BE2C (cell line): ENCODE data around the gene TOX3.

ENCODE experiments used
- DNase-seq: peaks from one replicate; pipeline ENCODE4 v3.0.0-alpha.2; 2020
- H3K27me3 ChIP-seq: fragments of 250-450 bp; sonication (Bioruptor Pico); 2 replicates; pipeline ENCODE4 v1.5.1; 2020; ENCODE audit warnings: mild to moderate bottlenecking
- H3K36me3 ChIP-seq: fragments of 250-450 bp; sonication (Bioruptor Pico); 2 replicates; pipeline ENCODE4 v1.5.1; 2020; ENCODE audit warnings: mild to moderate bottlenecking
- H3K4me1 ChIP-seq: fragments of 250-450 bp; sonication (Bioruptor Pico); 2 replicates; pipeline ENCODE4 v1.5.1; 2020
- H3K4me3 ChIP-seq: 2 replicates; pipeline ENCODE4 v1.5.1; 2011; ENCODE audit warnings: low read depth, low read length
- H3K9me3 ChIP-seq: fragments of 250-450 bp; sonication (Bioruptor Pico); 2 replicates; pipeline ENCODE4 v1.5.1; 2020
- CTCF ChIP-seq: IDR thresholded peaks from 2 replicates; pipeline ENCODE4 v1.5.1; 2012; ENCODE audit warnings: mild to moderate bottlenecking, low read depth, low read length

The TOX3 gene

GRCh38 chr16:52568983-52569690, 22.2 kb upstream of the TOX3 start:
- Histone ChIP-seq H3K9me3 (no peaks in the 10 kb centered on the region), H3K27me3 (no peaks in the 10 kb centered on the region), H3K4me3 (no peak overlapping the region), H3K36me3 (no peaks in the 10 kb centered on the region), H3K4me1 (peaks cover 4% of the 10 kb centered on the region; the same call in 1 of the 2 replicates)
- DNase-seq, result no peak
- TF ChIP-seq CTCF, result no peak

GRCh38 chr16:52568495-52568894, 21.6 kb upstream of the TOX3 start:
- no peaks in the 10 kb centered on the region for H3K9me3 ChIP-seq
- no peaks in the 10 kb centered on the region for H3K27me3 ChIP-seq
- no peaks in the 10 kb centered on the region for H3K36me3 ChIP-seq
- DNase-seq, result no peak
- peaks cover 4% of the 10 kb centered on the region; the same call in 1 of the 2 replicates for H3K4me1 ChIP-seq
- TF ChIP-seq CTCF, result no peak
- no peak overlapping the region for H3K4me3 ChIP-seq

GRCh38 chr16:52567193-52567592, 20.2 kb upstream of the TOX3 start:
- no peaks in the 10 kb centered on the region for H3K9me3 ChIP-seq
- TF ChIP-seq CTCF, result no peak
- DNase-seq, result no peak
- H3K4me3 ChIP-seq, result no peak overlapping the region
- no peaks in the 10 kb centered on the region for H3K27me3 ChIP-seq
- H3K4me1 ChIP-seq, result peaks cover 4% of the 10 kb centered on the region; the same call in 1 of the 2 replicates
- H3K36me3 ChIP-seq, result no peaks in the 10 kb centered on the region

GRCh38 chr16:52563767-52564611, 17.0 kb upstream of the TOX3 start:
- no peaks in the 10 kb centered on the region for H3K36me3 ChIP-seq
- H3K9me3 ChIP-seq, result no peaks in the 10 kb centered on the region
- H3K4me1 ChIP-seq, result peaks cover 4% of the 10 kb centered on the region; the same call in 1 of the 2 replicates
- H3K27me3 ChIP-seq, result no peaks in the 10 kb centered on the region
- no peak for DNase-seq
- no peak for TF ChIP-seq CTCF
- H3K4me3 ChIP-seq, result no peak overlapping the region

GRCh38 chr16:52562770-52563169, 15.8 kb upstream of the TOX3 start:
- Histone ChIP-seq H3K9me3 (no peaks in the 10 kb centered on the region), H3K4me3 (no peak overlapping the region), H3K4me1 (no peaks in the 10 kb centered on the region), H3K27me3 (no peaks in the 10 kb centered on the region), H3K36me3 (no peaks in the 10 kb centered on the region)
- TF ChIP-seq CTCF, result no peak
- no peak for DNase-seq
